H9 (cell line): ENCODE data around the gene CHIT1. TPM values are rescaled to one million over a fixed set of nuclear protein-coding genes. Genes with fewer than 3 reads are reported as not detected.

Experiments used
- DNase-seq: peaks from one replicate; pipeline ENCODE4 v3.0.0-alpha.2; 2017
- H2AFZ ChIP-seq: one replicate; pipeline ENCODE4 v1.6.1; 2013; ENCODE audit warnings: mild to moderate bottlenecking, low read length, control low read depth, moderate library complexity
- H2AK5ac ChIP-seq: 2 replicates; pipeline ENCODE4 v1.6.1; 2013; ENCODE audit warnings: low read length, control low read depth, mixed read lengths; ENCODE audit not compliant: insufficient read length
- H2BK120ac ChIP-seq: one replicate; pipeline ENCODE4 v1.6.1; 2013; ENCODE audit warnings: low read depth, mild to moderate bottlenecking, low read length, control low read depth, inconsistent platforms; ENCODE audit not compliant: poor library complexity, severe bottlenecking
- H2BK12ac ChIP-seq: 2 replicates; pipeline ENCODE4 v1.6.1; 2013; ENCODE audit warnings: low read length, control low read depth, mixed read lengths, low read depth; ENCODE audit not compliant: insufficient read length
- H2BK15ac ChIP-seq: 2 replicates; pipeline ENCODE4 v1.6.1; 2013; ENCODE audit warnings: low read depth, low read length, control low read depth
- H2BK20ac ChIP-seq: one replicate; pipeline ENCODE4 v1.6.1; 2013; ENCODE audit warnings: low read depth, mild to moderate bottlenecking, low read length, control low read depth, inconsistent platforms; ENCODE audit not compliant: poor library complexity, severe bottlenecking
- H2BK5ac ChIP-seq: 2 replicates; pipeline ENCODE4 v1.6.1; 2013; ENCODE audit warnings: low read length, control low read depth, mixed read lengths; ENCODE audit not compliant: insufficient read length
- H3K14ac ChIP-seq: 2 replicates; pipeline ENCODE4 v1.6.1; 2013; ENCODE audit warnings: low read length, control low read depth; ENCODE audit not compliant: insufficient read depth
- H3K18ac ChIP-seq: 2 replicates; pipeline ENCODE4 v1.6.1; 2013; ENCODE audit warnings: low read depth, mild to moderate bottlenecking, mixed read lengths, low read length, control low read depth; ENCODE audit not compliant: insufficient read length
- H3K23ac ChIP-seq: 2 replicates; pipeline ENCODE4 v1.6.1; 2013; ENCODE audit warnings: low read length, control low read depth, mixed read lengths, low read depth; ENCODE audit not compliant: insufficient read length
- H3K23me2 ChIP-seq: 2 replicates; pipeline ENCODE4 v1.6.1; 2013; ENCODE audit warnings: low read depth, mild to moderate bottlenecking, mixed read lengths, low read length, control low read depth; ENCODE audit not compliant: insufficient read length, poor library complexity, severe bottlenecking
- H3K27ac ChIP-seq: 2 replicates; pipeline ENCODE4 v1.5.1; 2013; ENCODE audit warnings: low read length, control low read depth, mixed read lengths, low read depth; ENCODE audit not compliant: insufficient read length
- H3K27me3 ChIP-seq: 2 replicates; pipeline ENCODE4 v1.6.1; 2013; ENCODE audit warnings: low read length, control low read depth, inconsistent platforms; ENCODE audit not compliant: insufficient read depth
- H3K4ac ChIP-seq: 2 replicates; pipeline ENCODE4 v1.6.1; 2013; ENCODE audit warnings: low read depth, mild to moderate bottlenecking, control low read depth, inconsistent platforms, low read length, moderate library complexity
- H3K4me1 ChIP-seq: 2 replicates; pipeline ENCODE4 v1.6.1; 2013; ENCODE audit warnings: low read length, control low read depth, inconsistent platforms; ENCODE audit not compliant: insufficient read depth
- H3K4me2 ChIP-seq: 2 replicates; pipeline ENCODE4 v1.6.1; 2013; ENCODE audit warnings: low read length, control low read depth, mixed read lengths; ENCODE audit not compliant: insufficient read length, insufficient read depth
- H3K56ac ChIP-seq: 2 replicates; pipeline ENCODE4 v1.6.1; 2013; ENCODE audit warnings: low read depth, mild to moderate bottlenecking, mixed read lengths, low read length, control low read depth; ENCODE audit not compliant: insufficient read length
- H3K79me1 ChIP-seq: 2 replicates; pipeline ENCODE4 v1.6.1; 2013; ENCODE audit warnings: low read depth, mild to moderate bottlenecking, moderate library complexity, low read length, control low read depth, inconsistent platforms; ENCODE audit not compliant: insufficient read depth, poor library complexity, severe bottlenecking
- H3K79me2 ChIP-seq: 2 replicates; pipeline ENCODE4 v1.6.1; 2013; ENCODE audit warnings: low read length, control low read depth, inconsistent platforms; ENCODE audit not compliant: insufficient read depth
- H3K9ac ChIP-seq: 2 replicates; pipeline ENCODE4 v1.6.1; 2013; ENCODE audit warnings: low read length, control low read depth, mixed read lengths; ENCODE audit not compliant: insufficient read length; ENCODE audit errors: extremely low read depth
- H3K9me3 ChIP-seq: one replicate; pipeline ENCODE4 v1.6.1; 2013; ENCODE audit warnings: low read depth, low read length, inconsistent platforms; ENCODE audit not compliant: control insufficient read depth
- H3T11ph ChIP-seq: one replicate; pipeline ENCODE4 v1.6.1; 2013; ENCODE audit warnings: mild to moderate bottlenecking, low read length, control low read depth, inconsistent platforms
- H4K20me1 ChIP-seq: one replicate; pipeline ENCODE4 v1.6.1; 2013; ENCODE audit not compliant: control insufficient read depth, insufficient read length, insufficient read depth
- H4K5ac ChIP-seq: 2 replicates; pipeline ENCODE4 v1.6.1; 2013; ENCODE audit warnings: low read depth, mild to moderate bottlenecking, mixed read lengths, low read length, control low read depth; ENCODE audit not compliant: insufficient read length
- H4K8ac ChIP-seq: replicated peaks from 2 replicates; pipeline ENCODE4 v1.6.1; 2013; ENCODE audit warnings: low read length, control low read depth, mixed read lengths, low read depth; ENCODE audit not compliant: insufficient read length
- H4K91ac ChIP-seq: 2 replicates; pipeline ENCODE4 v1.6.1; 2013; ENCODE audit warnings: low read depth, mild to moderate bottlenecking, moderate library complexity, mixed read lengths, low read length, control low read depth; ENCODE audit not compliant: insufficient read length
- H3K27ac Mint-ChIP-seq, 3 experiments: 2 replicates in 2 of 3; 3 replicates in 1 of 3; pipeline ENCODE4 v1.8.0; 2020 to 2021; ENCODE audit warnings: mixed read lengths in 3 of 3, mild to moderate bottlenecking in 1 of 3, moderate library complexity in 1 of 3
- H3K27me3 Mint-ChIP-seq: 2 replicates; pipeline ENCODE4 v1.8.0; 2021; ENCODE audit warnings: low read depth, mild to moderate bottlenecking, moderate library complexity, mixed read lengths
- H3K36me3 Mint-ChIP-seq, 3 experiments: 2 replicates in 2 of 3; 3 replicates in 1 of 3; pipeline ENCODE4 v1.8.0; 2020 to 2021; ENCODE audit warnings: low read depth in 3 of 3, mixed read lengths in 3 of 3; ENCODE audit not compliant: insufficient read depth in 1 of 3
- H3K4me1 Mint-ChIP-seq, 2 experiments: 2 replicates each; pipeline ENCODE4 v1.8.0; 2020; ENCODE audit warnings: mixed read lengths in 2 of 2
- H3K4me3 Mint-ChIP-seq, 2 experiments: 2 replicates in 1 of 2; 3 replicates in 1 of 2; pipeline ENCODE4 v1.8.0; 2020 to 2021; ENCODE audit warnings: mild to moderate bottlenecking in 2 of 2, mixed read lengths in 2 of 2, moderate library complexity in 1 of 2
- H3K9me3 Mint-ChIP-seq, 2 experiments: 2 replicates in 1 of 2; 3 replicates in 1 of 2; pipeline ENCODE4 v1.8.0; 2020; ENCODE audit warnings: mild to moderate bottlenecking in 2 of 2, mixed read lengths in 2 of 2, moderate library complexity in 1 of 2
- WGBS: extraction: QIAGEN DNeasy Blood & Tissue Kit; methylation state at CpG from one replicate; pipeline ENCODE4 v1.1.7; 2013; ENCODE audit warnings: missing lambda C conversion rate, low lambda C conversion rate, mixed read lengths; ENCODE audit not compliant: insufficient read length; ENCODE audit errors: extremely low coverage; 5-methylcytosine and 5-hydroxymethylcytosine counted together
- total RNA-seq: library from RNA; stranded (reverse); gene quantifications from 2 replicates; pipeline ENCODE4 v1.2.1, GENCODE V29; 2021
- TF ChIP-seq, protein P1 (sequence below): fragments of 200-600 bp; sonication (generic); conservative IDR thresholded peaks from 3 replicates; pipeline ENCODE4 v1.8.0; 2021; ENCODE audit warnings: antibody characterized with exemption, mild to moderate bottlenecking

Gene CHIT1
- total RNA-seq, 1 experiment from 2014 or later: not detected

DNA sequence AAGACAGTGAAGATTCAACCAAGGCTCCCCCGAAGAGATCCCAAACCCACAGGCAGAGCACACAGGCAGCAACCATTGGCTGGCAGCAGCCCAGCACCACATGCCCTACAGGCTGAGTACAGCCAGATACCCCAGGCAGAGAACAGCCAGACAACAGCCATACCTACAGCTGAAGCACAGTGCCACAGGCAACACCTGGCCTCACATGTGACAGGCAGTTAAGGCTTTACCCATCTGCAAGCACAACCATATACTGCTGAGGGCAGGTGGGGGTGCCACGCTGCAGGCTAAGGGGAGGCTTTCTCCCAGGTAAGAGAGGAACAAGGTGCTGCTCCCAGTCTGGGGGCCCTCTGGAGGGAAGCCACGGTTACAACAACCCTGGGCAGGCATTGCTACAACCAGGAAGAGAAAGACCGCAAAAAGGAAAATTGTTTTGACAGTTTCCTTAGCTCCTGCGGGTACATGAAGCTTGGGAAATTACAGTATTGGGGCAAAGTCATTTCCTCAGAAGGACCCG is 12.3 kb downstream of the CHIT1 start:
- no peak overlapping the region for H3K27ac Mint-ChIP-seq
- peaks cover 10% of the 10 kb centered on the region for H3K27me3 Mint-ChIP-seq
- no peak overlapping the region for H3T11ph ChIP-seq
- TF ChIP-seq, protein P1, sequence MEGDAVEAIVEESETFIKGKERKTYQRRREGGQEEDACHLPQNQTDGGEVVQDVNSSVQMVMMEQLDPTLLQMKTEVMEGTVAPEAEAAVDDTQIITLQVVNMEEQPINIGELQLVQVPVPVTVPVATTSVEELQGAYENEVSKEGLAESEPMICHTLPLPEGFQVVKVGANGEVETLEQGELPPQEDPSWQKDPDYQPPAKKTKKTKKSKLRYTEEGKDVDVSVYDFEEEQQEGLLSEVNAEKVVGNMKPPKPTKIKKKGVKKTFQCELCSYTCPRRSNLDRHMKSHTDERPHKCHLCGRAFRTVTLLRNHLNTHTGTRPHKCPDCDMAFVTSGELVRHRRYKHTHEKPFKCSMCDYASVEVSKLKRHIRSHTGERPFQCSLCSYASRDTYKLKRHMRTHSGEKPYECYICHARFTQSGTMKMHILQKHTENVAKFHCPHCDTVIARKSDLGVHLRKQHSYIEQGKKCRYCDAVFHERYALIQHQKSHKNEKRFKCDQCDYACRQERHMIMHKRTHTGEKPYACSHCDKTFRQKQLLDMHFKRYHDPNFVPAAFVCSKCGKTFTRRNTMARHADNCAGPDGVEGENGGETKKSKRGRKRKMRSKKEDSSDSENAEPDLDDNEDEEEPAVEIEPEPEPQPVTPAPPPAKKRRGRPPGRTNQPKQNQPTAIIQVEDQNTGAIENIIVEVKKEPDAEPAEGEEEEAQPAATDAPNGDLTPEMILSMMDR: peak; percentile 59
- DNase-seq: peak; percentile 66
- H3K36me3 Mint-ChIP-seq: no peaks in the 10 kb centered on the region; a peak in 1 of 7 replicates
- no peak overlapping the region for H2BK15ac ChIP-seq
- H3K9me3 ChIP-seq: no peaks in the 10 kb centered on the region
- H3K4ac ChIP-seq: no peak overlapping the region
- no CpG with 5 or more reads among the region's 6 CpGs for WGBS
- no peak overlapping the region for H2BK5ac ChIP-seq
- no peak overlapping the region for H2AFZ ChIP-seq
- H3K18ac ChIP-seq: no peak overlapping the region
- no peak overlapping the region for H3K9ac ChIP-seq
- no peaks in the 10 kb centered on the region; a peak in 1 of 5 replicates for H3K9me3 Mint-ChIP-seq
- H4K91ac ChIP-seq: no peak overlapping the region
- H3K27ac ChIP-seq: no peak overlapping the region
- H2BK20ac ChIP-seq: no peak overlapping the region
- no peaks in the 10 kb centered on the region; the same call in 1 of the 2 replicates for H3K4me1 ChIP-seq
- H3K4me1 Mint-ChIP-seq: peaks cover 13 to 29% of the 10 kb centered on the region in 2 experiments
- H3K79me2 ChIP-seq: no peaks in the 10 kb centered on the region
- H3K4me2 ChIP-seq: no peak overlapping the region
- H3K27me3 ChIP-seq: no peaks in the 10 kb centered on the region
- no peak overlapping the region for H4K5ac ChIP-seq
- H3K4me3 Mint-ChIP-seq: no peak overlapping the region
- H2BK12ac ChIP-seq: no peak overlapping the region
- no peak overlapping the region for H3K56ac ChIP-seq
- H2BK120ac ChIP-seq: no peak overlapping the region
- no peaks in the 10 kb centered on the region for H3K79me1 ChIP-seq
- H2AK5ac ChIP-seq: no peak overlapping the region
- H3K23me2 ChIP-seq: no peaks in the 10 kb centered on the region
- H4K8ac ChIP-seq: no peak overlapping the region
- H3K23ac ChIP-seq: no peak overlapping the region
- no peaks in the 10 kb centered on the region for H4K20me1 ChIP-seq
- H3K14ac ChIP-seq: no peak overlapping the region
